Measurements from ENCODE around the gene SYNGR2. TPM values are rescaled to one million over a fixed set of nuclear protein-coding genes. Genes with fewer than 3 reads are reported as not detected.

SYNGR2 gene
- total and polyA plus RNA-seq, 9 of the 15 experiments (the other 6 are each of a cell fraction or from before 2014, with no cell fraction given) = 1.4 to 173 (median 87.8) TPM

DNA sequence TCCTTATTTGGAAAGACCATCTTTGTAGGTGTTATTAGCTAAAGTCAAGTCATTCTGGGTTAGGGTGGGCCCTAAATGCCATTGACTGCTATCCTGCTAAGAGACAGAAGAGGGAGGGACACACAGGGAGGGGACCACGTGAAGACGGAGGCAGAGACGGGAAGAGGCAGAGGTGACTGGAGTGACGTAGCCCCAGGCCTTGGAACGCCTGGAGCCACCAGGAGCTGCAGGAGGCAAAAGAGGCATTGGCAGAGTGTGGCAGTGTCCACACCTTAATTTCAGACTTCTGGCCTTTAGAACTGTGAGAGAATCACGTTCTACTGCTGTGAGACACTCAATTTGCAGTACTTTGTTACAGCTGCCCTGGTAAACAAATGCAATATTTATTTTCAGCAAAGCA lies 32.1 kb downstream of the SYNGR2 start (continued):
- TF ChIP-seq NFXL1 (CRISPR knock-in tag; IDR thresholded peaks at IDR 0.05) = no peak
- TF ChIP-seq, protein P1, sequence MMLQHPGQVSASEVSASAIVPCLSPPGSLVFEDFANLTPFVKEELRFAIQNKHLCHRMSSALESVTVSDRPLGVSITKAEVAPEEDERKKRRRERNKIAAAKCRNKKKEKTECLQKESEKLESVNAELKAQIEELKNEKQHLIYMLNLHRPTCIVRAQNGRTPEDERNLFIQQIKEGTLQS (IDR thresholded peaks at IDR 0.05) = no peak
- TF ChIP-seq, protein P1 (CRISPR knock-in tag; conservative IDR thresholded peaks at IDR 0.05) = no peak
- no peak for TF ChIP-seq FOS (IDR thresholded peaks at IDR 0.05; ENCODE audit: extremely low read depth, insufficient read length)

DNA sequence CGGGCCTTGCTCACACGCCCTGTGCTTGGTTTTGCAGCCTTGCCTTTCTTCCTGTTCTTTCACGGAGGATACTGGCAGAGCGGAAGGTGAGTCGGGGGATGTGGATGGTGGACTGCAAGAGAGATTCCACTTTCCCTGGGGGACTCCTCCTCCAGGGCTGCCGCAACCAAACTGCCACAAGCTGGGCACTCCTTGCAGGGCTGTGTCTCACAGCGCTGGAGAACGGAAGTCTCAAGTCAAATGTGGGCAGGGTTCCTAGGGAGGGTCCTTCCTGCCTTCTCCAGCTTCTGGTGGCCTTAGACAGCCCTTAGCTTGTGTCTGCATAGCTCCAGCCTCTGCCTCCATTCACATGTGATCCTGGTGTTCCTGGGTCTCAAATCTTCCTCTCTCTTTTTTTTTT lies 34.3 kb downstream of the SYNGR2 start:
- FAIRE-seq (no peak), DNase-seq (ENCODE audit: extremely low read depth in 1 of 4, low spot score in 3 of 4) (no peak), ATAC-seq (no peak)
- ChIA-PET POLR2A (interaction anchor here (0.8 kb wide), 2 partner anchors 14 to 41 kb away, joined by 3 to 4 read pairs; no protein-coding TSS in a partner anchor), CTCF (ENCODE audit: low intra/inter-chr PET ratio) (no interaction called here)
- Histone ChIP-seq H3K27ac (ENCODE audit: extremely low read depth, low read depth, low read length) (no peak overlapping the region), H3K4me2 (ENCODE audit: insufficient read depth, low read length) (no peak overlapping the region), H4K20me1 (replicated peaks; ENCODE audit: control insufficient read depth, insufficient read depth, low read length) (no peaks in the 10 kb centered on the region), H3K9me3 (replicated peaks; ENCODE audit: control insufficient read depth, insufficient read depth, low read depth, low read length) (no peaks in the 10 kb centered on the region), H3K79me2 (ENCODE audit: control insufficient read depth, insufficient read depth, low read length) (no peaks in the 10 kb centered on the region), H3K4me3 (no peak overlapping the region), H3K9ac (ENCODE audit: insufficient read depth in 1 of 2, low read depth in 2 of 2, low read length in 2 of 2) (0 out of 4 replicates have a peak overlapping the region, but pooled peaks of 1 of the 2 experiments have one; percentile 20), H3K27me3 (ENCODE audit: control insufficient read depth in 2 of 2, insufficient read depth in 2 of 2, low read length in 2 of 2) (no peaks in the 10 kb centered on the region), H3K36me3 (ENCODE audit: control insufficient read depth, insufficient read depth, low read length) (peaks cover 67% of the 10 kb centered on the region; the same call in 2 of the 3 replicates), H2AFZ (ENCODE audit: low read depth, low read length) (no peak overlapping the region), H3K9me1 (ENCODE audit: control insufficient read depth, insufficient read depth, low read length) (peaks cover 8% of the 10 kb centered on the region), H3K4me1 (replicated peaks in 1 of 2; ENCODE audit: control insufficient read depth in 2 of 2, insufficient read depth in 2 of 2, low read length in 2 of 2) (peaks cover 0 to 9% of the 10 kb centered on the region in 2 experiments; a peak in 1 of 5 replicates)
- WGBS (ENCODE audit: insufficient coverage, low coverage, missing lambda C conversion rate) = 93% methylated on average over 5 of the region's 8 CpGs
- no TSS peak for BruUV-seq (replicated peaks)
- TF ChIP-seq STAG1 (CRISPR knock-in tag; IDR thresholded peaks at IDR 0.05; ENCODE audit: borderline replicate concordance) (no peak), BDP1 (IDR thresholded peaks at IDR 0.05; ENCODE audit: insufficient read depth, insufficient read length) (no peak), SREBF1 (IDR thresholded peaks at IDR 0.05; ENCODE audit: borderline replicate concordance, low read depth, low read length) (no peak), ZNF668 (CRISPR knock-in tag; IDR thresholded peaks at IDR 0.05) (no peak), LEF1 (IDR thresholded peaks at IDR 0.05) (no peak), SMAD3 (CRISPR knock-in tag; conservative IDR thresholded peaks at IDR 0.05) (no peak)
- in situ Hi-C loops (cut with MboI) (no loop called here), intact Hi-C loops (cut with micrococcal nuclease) (no loop called here)

All from K562 (cell line).